HG03354 (cell line): ENCODE results near the gene SETBP1.
A peak's percentile ranks its signal among the peaks of the same experiment; 100 is the strongest.

Source experiments
- ATAC-seq: cut with Tn5 transposase; IDR thresholded peaks from one replicate; pipeline ENCODE4 v1.9.1; 2021; ENCODE audit warnings: mild to moderate bottlenecking; ENCODE audit not compliant: unreplicated experiment, poor library complexity, severe bottlenecking

The SETBP1 gene

DNA sequence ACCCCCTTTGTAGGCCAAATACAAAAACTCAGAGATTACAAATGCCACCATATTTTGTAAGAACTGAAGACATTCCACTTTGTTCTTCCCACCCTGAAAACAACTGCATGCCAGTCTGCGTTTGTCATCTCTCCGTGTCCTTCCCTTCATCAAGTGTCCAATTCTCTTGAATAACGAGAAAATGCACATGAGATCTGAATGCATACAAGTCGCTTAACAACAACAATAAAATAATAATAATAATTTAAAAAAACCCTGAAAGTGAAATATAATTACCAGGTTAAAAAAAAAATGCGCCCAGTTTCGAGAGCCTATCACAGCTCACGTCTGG lies 2.0 kb upstream of the SETBP1 start:
- ATAC-seq, result no peak

DNA sequence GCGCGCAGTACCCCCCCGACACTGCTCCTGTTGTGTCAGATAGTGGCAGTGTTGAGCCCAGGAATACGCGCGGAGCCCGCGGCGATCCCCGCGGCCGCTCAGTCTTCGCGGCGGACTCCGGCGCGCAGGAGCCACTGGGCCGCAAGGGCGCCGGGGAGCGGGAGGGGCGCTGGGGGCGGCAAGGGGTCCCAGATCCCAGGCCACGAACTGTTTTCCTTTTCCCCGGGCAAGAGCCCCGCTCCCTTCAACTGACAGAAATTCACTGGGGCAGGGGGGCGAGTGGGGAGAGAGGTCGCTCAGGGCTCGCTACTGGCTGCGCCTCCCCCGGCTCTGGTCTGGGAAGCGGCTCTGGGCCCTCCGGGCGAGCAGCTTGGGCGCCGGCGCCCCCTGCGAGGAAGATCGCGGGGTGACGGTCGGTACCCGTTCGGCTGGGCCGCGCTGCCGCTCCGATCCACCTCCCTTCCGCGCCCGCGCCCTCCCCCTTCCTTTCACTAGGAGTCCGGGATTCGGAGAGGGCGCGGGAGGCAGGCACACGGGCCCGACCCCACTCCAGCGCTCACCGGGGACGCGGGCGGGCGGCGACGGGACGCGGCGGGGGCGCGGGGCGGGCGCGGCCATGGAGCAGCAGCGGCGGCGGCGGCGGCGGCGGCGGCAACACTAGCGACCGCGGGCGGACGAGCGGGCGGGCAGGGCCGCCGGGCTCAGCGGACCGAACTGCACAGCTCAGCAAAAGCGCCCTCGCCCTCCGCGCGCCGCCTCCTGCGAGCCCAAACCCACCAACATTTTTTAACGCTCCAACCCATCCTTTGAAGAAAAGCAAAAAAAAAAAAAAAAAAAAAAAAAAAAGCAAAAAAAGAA lies 1.4 kb upstream of the SETBP1 start:
- ATAC-seq, result peak; percentile 96

DNA sequence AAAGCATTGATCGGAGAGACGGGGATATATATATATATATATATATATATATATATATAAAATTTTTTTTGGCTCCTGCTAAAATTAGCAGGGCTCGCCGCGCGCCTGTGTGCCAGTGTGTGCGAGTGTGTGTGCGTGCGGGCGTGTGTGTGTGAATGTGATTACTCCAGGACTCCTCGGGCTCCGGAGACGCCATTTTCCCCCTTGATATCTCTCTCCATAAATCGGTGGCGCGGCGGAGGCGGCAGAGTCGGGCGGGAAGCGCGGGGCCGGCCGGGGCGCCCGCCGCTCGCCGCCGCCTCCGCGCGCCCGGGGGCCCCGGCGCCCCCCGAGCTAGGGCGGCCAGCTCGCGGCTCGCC lies 795 bp upstream of the SETBP1 start:
- no peak for ATAC-seq

DNA sequence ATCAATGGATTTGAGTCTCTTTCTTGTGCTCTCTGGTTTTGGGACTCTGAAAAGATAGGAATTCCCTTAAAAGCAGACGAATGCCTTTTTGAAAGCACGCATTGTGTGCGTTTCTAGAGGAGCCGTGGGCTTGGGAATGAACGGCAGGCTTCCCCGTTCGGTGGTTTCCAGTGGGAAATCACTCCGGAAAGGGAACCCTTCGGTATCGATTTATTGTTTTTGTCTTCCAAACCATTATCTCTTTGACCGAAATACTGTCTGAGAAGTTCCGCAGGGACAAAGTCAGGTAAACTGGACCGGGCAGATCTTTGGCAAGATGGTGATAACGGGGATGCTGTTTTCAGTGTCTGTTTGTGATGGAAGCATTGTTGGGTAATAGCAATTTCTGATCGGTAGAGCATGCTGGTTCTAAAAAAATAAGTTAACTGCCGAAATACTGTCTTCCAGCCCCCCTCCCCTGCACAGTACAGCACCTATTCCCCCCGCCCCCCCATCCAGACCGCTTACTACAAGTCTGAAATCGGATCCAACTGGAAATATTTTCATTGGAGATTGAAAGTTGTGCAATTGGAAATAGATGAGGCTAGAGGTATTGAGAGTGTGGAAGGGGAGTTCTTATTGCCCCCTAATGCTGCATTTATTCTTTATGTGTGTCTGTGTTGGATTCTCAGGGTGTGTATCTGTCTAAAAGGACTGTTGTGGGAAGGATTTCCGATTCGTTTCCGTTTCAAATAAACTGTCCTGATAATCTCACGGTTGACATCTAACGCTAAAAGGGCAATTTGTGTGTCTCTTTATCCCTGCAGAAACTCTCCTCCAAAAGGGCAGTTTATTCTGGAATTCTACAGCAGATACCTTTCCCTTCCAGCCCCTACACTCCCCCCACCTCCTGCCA lies 635 bp downstream of the SETBP1 start:
- no peak for ATAC-seq

DNA sequence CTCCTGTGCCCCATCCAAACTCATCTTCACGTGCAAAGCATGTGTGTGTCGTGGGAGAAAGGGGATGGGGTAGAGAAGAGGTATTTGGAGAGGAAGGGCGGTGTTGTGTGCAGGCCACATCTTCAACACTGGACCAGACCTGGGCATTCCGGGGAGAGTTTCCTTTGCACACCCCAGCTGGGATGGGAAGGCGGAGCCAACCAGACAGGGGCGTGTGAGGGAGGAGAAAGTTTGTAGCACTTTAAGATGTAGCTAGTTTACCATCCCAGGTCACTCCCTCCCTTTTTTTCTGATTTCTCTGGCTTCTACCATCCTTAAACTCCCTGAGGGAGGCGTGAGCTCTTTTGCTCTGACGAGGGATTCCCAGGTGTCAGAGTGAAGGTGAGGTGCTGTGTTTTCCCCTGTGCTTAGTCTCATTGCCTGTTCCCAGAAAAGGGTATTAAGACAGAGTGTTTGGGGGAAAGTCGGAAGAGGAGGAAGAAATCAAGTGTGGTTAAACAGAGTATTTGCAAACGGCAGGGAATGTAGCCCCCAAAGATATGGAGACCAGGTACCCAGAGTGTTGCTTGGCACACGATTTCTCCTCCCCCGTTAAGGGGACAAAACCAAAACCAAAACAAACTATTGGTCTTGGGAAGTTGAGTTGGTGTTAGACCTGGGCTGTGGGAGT lies 1.6 kb downstream of the SETBP1 start:
- no peak for ATAC-seq

DNA sequence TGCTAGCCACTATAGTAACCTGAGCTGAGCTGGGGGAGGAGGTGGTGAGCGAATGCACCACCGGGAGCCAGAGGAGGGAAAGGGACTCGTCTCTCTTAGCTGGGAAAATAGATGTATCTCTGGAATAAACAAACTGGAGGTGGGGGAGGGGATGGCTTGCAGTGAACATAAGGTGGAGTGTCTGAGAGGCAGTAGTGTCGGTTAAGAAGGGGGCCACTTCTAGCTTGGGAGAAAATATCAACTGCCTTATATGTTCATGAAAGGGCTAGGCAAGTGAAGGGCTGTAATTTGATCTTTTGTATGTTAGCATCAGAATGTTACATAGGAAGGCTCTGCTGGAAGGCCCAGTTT lies 2.2 kb downstream of the SETBP1 start:
- ATAC-seq, result no peak

DNA sequence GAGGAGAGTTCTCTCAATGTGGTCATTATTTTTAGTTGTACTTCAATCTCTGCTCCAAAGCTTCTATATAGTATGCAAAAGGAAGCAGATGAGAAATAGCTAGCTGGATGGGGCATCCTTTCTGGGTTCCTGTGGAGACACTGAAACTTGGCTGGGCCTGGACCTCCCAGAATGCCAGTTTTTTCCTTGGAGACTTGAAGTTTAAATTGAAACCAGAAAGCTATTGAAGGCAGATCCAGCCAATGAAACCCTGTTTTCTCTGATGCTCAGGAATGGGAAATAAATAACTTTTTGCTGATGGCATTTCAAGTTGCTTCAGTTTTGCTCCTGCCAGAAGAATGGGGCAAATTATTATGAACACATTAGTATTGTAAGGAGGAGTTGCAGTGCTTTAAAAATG lies 2.9 kb downstream of the SETBP1 start:
- no peak for ATAC-seq

DNA sequence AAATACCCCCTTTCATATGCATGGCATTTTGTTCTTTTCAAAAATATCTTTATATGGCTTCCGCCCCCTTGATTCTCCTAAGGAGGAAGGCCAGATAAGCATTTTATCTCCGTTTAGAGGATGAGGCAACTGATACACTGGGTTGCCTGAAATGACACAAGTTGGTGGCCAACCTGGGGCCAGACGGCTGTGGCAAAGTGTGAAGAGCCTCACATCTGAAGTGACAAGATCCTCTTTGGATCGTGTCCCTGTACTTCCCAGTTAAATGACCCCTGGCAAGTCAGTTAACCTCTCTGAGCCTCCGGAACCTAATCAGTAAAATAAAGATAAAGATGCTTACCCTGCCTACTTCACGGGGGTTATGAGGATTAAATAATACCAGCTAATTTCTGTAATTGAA lies 4.6 kb downstream of the SETBP1 start:
- ATAC-seq, result no peak

DNA sequence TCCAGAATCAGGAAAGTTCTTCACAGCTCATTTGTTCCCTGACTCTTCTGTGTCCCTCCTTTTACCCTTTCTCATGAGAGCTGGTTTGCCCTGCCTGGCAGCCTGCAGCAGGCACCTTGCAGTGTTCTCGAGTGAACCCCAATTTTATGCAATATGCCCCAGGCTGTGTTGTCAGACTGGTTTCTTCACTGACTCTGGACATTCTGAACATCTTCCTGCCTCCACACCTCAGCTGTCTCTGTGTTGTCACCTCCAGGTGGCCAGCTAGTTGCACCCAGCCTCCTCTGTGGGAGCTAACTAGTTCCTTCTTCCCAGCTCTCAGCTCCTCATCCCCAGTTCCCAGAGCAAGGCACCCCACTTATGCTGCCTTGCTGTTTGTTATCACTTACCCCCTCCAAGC lies 5.5 kb downstream of the SETBP1 start:
- no peak for ATAC-seq

DNA sequence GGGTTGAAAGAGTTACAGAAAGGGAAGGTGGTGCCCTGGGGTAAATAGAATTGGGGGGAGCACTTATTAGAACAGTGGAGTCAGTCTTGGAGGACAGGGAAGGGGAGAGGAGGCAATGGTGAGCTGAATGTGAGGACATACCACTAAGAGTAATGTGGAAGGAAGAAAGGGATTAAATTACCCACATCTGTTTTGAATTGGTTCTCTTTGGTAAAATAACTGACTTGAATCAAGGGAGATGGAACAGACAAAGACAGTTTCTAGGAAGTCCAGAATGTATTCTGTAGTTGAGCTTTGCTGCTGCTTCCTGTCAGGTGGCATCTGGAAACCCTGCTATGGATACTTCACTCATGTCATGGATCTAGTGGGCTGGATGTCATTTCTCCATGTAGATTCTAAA lies 6.7 kb downstream of the SETBP1 start:
- no peak for ATAC-seq

DNA sequence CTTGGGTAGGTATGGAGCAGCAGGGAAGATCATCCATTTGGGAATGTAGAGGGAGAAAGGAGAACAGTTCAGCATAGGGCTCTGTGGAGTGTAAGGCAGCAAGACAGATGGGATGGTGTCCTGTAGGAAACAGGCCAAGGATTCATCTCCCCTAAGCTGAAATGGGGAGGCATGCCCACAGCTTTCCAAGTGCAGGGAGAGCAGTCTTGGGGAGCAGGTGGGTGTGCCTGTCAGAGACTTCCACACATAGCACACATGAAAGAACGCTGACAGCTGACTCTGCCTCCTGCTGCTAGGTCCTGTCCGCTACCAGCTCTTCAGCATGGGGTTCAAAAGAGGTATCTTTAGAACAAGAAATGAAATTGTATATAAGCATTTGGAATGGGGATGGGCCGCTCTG lies 9.0 kb downstream of the SETBP1 start:
- ATAC-seq, result no peak

DNA sequence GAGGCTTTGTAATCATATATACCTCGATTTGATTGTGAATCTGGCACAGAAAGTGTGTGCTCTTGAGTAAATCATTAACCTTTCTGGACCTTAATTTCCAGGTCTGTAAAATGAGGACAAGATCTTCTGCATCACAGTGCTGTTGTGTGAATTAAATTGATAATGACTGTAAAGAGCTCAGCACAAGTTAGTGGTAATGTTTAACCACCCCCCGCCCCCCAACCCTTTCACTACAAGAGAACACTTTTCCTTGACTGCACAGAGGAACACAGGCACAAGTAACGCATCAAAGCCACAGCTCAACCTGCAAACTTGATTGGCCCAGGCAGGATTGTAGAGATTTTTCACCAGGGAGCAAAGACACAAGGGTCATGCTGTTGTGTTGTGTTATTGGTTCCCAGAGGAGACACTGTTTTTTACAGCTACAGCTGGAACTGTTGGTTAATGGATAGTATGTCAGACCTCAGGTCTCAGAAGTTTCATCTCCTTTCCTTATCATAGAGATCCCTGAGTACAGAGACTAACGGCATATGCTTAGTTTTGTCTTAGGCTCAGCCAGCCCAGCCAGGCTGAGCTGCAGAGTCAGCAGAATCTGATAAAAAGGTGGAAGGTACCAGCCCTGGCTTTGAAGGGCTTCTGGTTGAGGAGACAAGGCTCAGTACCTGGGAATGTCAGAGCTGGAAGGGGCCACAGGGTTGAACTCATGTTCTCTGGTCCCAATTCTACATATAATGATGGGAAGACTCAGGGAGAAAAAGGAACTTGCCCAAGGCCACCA lies 10.6 kb downstream of the SETBP1 start:
- ATAC-seq, result no peak

DNA sequence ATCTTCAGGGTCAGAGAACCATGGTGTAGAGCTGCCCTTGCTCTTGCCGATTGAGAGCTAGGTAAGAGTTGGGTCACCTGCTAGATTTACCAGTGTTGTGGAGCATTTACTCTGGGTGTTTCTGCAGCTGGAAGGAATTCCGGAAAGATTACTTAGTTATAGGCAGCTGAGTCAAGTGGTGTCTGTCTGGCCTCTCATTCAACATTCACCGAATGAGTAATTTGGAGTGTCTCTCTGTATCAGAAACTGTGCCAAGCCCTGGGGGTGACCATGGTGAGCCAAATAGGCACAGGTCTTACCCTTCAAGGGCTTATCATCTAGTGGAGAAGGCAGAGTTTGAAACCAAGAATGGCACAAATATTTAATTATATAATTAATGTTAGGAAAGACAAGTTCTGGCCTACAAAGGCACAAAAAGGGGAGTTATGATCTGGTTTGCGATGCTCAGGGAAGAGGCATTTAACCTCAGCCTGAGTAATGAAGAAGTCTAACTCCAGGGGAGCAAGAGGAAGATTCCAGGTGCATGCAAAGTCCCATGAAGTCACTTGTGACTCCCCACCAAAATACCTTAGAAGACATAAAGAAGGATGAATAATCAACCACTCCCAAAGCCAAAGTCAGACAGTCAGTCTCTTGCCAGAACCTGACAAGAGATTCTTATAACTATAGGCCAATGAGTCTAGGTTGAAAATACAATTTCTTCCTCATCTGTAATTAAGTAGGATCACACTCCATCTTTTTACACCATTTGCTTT lies 12.5 kb downstream of the SETBP1 start:
- no peak for ATAC-seq

DNA sequence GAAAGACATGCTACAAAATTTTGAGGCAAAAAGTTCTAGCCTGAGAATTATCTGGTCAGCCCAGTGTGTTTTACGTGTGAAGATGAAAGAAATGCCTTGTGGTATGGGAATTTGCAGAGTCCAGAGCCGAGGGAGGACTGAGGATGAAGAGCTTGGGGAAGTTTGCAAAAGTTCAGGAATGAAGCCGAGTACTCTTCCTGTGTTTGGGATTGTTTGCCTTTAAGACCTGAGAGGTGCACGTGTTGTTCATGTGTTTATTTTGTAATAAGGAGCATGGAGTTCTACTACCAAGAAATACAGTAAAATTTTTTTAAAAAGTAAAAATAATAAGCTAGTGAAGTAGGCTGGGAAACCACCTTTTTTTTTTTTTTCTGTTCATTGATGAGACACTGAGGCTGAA lies 14.8 kb downstream of the SETBP1 start:
- ATAC-seq, result no peak

DNA sequence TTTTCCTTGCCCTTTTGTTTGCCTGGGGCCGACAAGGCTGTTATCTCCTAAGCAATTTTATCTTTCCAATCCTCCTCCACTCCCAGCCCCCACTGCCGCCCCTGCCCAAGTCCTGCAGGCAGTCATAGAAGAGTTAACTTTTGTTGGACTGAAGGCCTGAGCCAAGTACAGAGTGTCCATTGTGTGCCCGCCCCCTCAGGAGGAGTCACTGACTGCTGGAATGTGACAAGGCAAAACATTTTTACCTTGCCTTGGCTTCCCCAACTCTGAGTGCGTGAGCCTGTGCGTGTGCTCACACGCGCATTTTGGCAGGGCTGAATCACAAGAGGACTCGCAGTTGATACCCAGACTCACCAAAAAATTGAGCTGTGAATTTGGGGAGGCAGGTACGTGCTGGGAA lies 16.2 kb downstream of the SETBP1 start:
- ATAC-seq, result no peak

DNA sequence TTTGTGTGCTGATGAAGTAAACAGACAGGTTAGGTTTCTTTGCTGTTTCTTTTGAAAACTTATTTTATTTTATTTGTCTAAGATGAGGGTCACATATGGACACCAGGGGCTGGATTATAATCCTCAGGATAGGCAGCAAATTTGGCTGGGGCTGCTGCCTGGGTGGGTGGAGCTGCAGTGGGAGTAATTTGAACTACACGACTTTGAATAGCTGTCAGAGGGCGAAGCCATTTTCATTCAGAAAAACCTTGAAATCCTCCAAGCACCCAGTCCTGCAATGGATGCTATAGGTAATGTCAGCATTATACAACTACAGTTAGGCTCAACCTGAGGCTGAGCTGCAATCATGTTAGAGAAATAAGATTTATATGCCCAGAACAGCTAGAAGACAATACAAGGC lies 16.6 kb downstream of the SETBP1 start:
- ATAC-seq, result no peak

DNA sequence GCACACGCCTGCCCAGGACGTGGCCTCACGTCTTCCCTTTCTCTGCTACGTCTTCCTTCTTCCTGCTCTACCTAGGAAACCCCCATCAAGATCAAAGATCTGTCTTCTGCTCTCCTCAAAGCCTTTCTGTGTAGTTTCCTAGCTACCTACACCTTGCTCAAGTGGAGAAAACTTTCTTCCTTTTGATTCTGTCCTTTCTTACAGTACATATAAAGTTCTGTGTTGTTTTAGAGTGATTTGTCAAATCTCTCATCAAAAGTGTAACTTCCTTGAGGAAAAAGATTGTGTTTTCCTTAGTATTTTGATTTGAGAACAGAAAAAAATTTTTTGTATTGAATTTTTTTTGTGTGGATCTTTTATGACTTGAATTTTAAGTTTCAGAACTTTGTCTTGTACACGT lies 17.8 kb downstream of the SETBP1 start:
- ATAC-seq, result no peak

DNA sequence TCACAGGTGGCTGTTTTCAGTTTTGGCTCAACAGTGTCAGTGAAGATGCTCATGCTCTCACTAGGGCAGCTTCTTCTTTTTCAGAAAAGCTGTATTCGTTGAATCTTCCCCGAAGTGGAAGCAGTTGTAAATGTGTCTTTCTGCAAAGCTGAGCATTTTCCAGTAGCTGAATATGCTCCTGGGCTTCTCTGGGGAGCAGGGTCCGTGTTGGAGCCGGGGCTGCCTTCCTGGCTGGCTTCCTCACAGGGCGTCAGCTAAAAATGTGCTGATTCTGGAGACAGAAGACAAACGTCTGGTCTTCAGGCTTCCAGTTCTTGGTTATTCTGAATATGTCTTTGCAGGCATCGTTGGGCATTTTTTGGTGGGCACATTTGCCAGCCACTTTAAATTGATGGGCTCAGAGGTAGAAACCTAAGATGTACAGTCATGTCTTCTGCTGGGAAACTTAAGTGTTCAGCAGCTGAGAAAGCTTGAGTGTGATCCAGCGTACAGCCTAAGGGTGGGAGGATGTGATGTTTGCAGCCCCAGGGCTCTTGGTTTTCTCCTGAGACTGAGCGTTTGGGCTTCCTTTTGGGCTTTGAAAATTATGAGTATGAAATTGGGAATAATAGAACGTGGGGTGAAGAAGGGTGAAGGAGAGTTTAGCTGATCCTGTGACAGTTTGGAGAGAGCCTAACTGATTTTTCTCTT lies 19.0 kb downstream of the SETBP1 start:
- no peak for ATAC-seq

DNA sequence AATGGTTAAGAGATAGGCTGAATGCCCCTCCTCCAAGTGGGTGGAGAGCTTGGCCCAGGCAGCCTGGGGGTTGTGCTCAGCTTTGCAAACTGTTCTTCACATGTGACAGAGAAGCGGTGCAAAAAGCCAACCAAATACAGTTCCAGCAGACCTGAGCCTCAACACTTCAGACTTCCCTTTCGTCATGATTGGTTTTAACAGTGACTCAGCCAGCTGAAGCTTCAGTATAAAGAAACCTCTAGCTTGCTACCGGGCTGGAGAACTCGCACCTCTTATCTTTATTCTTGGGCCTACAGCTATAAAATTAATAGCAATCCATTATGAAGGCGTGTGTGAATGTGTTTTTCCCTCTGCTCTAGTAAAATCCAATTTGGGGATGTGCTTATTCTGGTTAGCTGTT lies 20.0 kb downstream of the SETBP1 start:
- no peak for ATAC-seq
